SU-DHL-6 (cell line): ENCODE data around the gene GARIN5B.

Experiments used
- H2AFZ ChIP-seq: fragments of 200-600 bp; sonication (generic); 2 replicates; pipeline ENCODE4 v1.6.1; 2014; ENCODE audit warnings: low read depth, mild to moderate bottlenecking, moderate library complexity, mixed read lengths, antibody characterized with exemption, low read length; ENCODE audit not compliant: severe bottlenecking
- H3F3A ChIP-seq: fragments of 200-600 bp; shearing (Covaris generic); 2 replicates; pipeline ENCODE4 v1.6.0; 2016; ENCODE audit warnings: antibody characterized with exemption, mild to moderate bottlenecking; ENCODE audit not compliant: insufficient read depth
- H3K27ac ChIP-seq: fragments of 200-600 bp; sonication (generic); 2 replicates; pipeline ENCODE4 v1.5.1; 2016; ENCODE audit warnings: low read depth, mild to moderate bottlenecking, low read length, moderate library complexity, mixed read lengths
- H3K27me3 ChIP-seq: fragments of 200-600 bp; sonication (generic), shearing (Covaris generic); 2 replicates; pipeline ENCODE4 v1.6.0; 2014; ENCODE audit warnings: mild to moderate bottlenecking, low read length
- H3K36me3 ChIP-seq: fragments of 200-600 bp; sonication (generic); 2 replicates; pipeline ENCODE4 v1.6.1; 2014; ENCODE audit warnings: mild to moderate bottlenecking, low read length, mixed read lengths
- H3K4me2 ChIP-seq: fragments of 300-600, 200-600 bp; shearing (Covaris generic), sonication (generic); 2 replicates; pipeline ENCODE4 v1.6.0; 2014; ENCODE audit warnings: low read length, low read depth, mild to moderate bottlenecking; ENCODE audit not compliant: poor library complexity, severe bottlenecking
- H3K4me3 ChIP-seq: fragments of 200-600 bp; sonication (generic); 2 replicates; pipeline ENCODE4 v1.5.1; 2014; ENCODE audit warnings: antibody characterized with exemption, low read length, mild to moderate bottlenecking, mixed read lengths; ENCODE audit not compliant: insufficient read depth, poor library complexity, severe bottlenecking
- H3K79me2 ChIP-seq: fragments of 200-600 bp; sonication (generic); 2 replicates; pipeline ENCODE4 v1.6.1; 2014; ENCODE audit warnings: mild to moderate bottlenecking, low read length, moderate library complexity; ENCODE audit not compliant: insufficient read depth
- H3K9ac ChIP-seq: fragments of 200-600 bp; sonication (generic); 2 replicates; pipeline ENCODE4 v1.7.0; 2014; ENCODE audit warnings: mild to moderate bottlenecking, low read length
- H3K9me2 ChIP-seq: fragments of 200-600 bp; sonication (generic); replicated peaks from 2 replicates; pipeline ENCODE4 v1.6.1; 2014; ENCODE audit warnings: low read length; ENCODE audit not compliant: insufficient read depth
- H3K9me3 ChIP-seq: fragments of 200-600 bp; sonication (generic); 2 replicates; pipeline ENCODE4 v1.6.1; 2014; ENCODE audit warnings: low read length, mixed read lengths; ENCODE audit not compliant: insufficient read depth
- H4K20me1 ChIP-seq: fragments of 200-600 bp; sonication (generic); 2 replicates; pipeline ENCODE4 v1.6.1; 2014; ENCODE audit warnings: low read depth, mild to moderate bottlenecking, antibody characterized with exemption, low read length, moderate library complexity, mixed read lengths
- CTCF ChIP-seq: fragments of 200-600 bp; sonication (generic); IDR thresholded peaks from one replicate; pipeline ENCODE4 v1.5.1; 2017; ENCODE audit warnings: antibody characterized with exemption, mild to moderate bottlenecking, low read length, moderate library complexity; ENCODE audit not compliant: insufficient read depth, poor library complexity, severe bottlenecking
- EZH2phosphoT487 ChIP-seq: fragments of 200-600 bp; sonication (generic), shearing (Covaris generic); conservative IDR thresholded peaks from 2 replicates; pipeline ENCODE4 v1.6.1; 2018; ENCODE audit warnings: mild to moderate bottlenecking, antibody characterized with exemption, low read length, moderate library complexity, mixed read lengths

The GARIN5B gene

GRCh38 chr19:55400281-55401087 is 37.4 kb upstream of the GARIN5B start:
- TF ChIP-seq EZH2phosphoT487 (no peak), CTCF (no peak)
- 0 out of 2 replicates have a peak overlapping the region, but pooled peaks have one; percentile 7 for H3K27ac ChIP-seq
- no peak overlapping the region for H2AFZ ChIP-seq
- H3K4me2 ChIP-seq, result no peak overlapping the region
- H3K36me3 ChIP-seq, result peaks cover 20% of the 10 kb centered on the region
- no peak overlapping the region for H3K9ac ChIP-seq
- no peaks in the 10 kb centered on the region for H3K9me2 ChIP-seq
- H4K20me1 ChIP-seq, result peaks cover 12% of the 10 kb centered on the region
- H3K79me2 ChIP-seq, result peaks cover 3% of the 10 kb centered on the region
- no peak overlapping the region for H3K4me3 ChIP-seq
- H3K9me3 ChIP-seq, result no peaks in the 10 kb centered on the region
- H3K27me3 ChIP-seq, result no peaks in the 10 kb centered on the region
- peaks cover 35% of the 10 kb centered on the region for H3F3A ChIP-seq

DNA sequence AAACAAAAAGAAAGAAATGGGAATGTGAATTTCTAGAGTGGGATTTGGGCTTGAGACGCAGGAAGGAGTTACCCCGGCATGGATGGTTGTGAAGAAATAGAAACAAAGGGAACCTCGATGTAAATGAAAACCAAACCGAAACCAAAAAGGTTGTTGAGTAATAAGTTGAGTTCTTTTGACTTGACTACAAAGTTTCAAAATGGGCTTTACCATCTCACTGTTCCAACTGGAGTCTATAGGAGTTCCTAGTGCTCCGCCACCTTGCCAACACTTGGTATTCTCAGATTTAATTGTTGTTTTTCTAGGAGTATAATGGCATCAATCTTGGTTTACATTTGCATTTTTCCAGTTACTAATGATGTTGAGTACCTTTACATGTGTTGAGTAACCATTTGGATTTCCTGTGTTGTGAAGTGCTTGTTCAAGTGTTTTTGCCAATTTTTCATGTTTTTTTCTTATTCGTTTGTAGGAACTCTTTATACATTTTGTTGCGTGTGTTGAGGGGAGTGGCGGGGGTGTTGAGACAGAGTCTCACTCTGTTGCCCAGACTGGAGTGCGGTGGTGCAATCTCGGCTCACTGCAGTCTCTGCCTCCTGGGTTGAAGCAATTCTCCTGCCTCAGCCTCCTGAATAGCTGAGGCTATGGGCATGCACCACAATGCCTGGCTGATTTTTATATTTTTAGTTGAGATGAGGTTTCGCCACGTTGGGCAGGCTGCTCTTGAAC is 35.3 kb upstream of the GARIN5B start:
- Histone ChIP-seq H3K27me3 (no peaks in the 10 kb centered on the region), H3K9me2 (no peaks in the 10 kb centered on the region), H4K20me1 (peaks cover 8% of the 10 kb centered on the region), H3K9ac (no peak overlapping the region), H3F3A (peaks cover 34% of the 10 kb centered on the region), H3K4me3 (no peak overlapping the region), H2AFZ (no peak overlapping the region), H3K4me2 (no peak overlapping the region), H3K36me3 (peaks cover 10% of the 10 kb centered on the region; the same call in 1 of the 2 replicates), H3K9me3 (no peaks in the 10 kb centered on the region), H3K27ac (no peak overlapping the region), H3K79me2 (no peaks in the 10 kb centered on the region)
- TF ChIP-seq CTCF (no peak), EZH2phosphoT487 (no peak)

DNA sequence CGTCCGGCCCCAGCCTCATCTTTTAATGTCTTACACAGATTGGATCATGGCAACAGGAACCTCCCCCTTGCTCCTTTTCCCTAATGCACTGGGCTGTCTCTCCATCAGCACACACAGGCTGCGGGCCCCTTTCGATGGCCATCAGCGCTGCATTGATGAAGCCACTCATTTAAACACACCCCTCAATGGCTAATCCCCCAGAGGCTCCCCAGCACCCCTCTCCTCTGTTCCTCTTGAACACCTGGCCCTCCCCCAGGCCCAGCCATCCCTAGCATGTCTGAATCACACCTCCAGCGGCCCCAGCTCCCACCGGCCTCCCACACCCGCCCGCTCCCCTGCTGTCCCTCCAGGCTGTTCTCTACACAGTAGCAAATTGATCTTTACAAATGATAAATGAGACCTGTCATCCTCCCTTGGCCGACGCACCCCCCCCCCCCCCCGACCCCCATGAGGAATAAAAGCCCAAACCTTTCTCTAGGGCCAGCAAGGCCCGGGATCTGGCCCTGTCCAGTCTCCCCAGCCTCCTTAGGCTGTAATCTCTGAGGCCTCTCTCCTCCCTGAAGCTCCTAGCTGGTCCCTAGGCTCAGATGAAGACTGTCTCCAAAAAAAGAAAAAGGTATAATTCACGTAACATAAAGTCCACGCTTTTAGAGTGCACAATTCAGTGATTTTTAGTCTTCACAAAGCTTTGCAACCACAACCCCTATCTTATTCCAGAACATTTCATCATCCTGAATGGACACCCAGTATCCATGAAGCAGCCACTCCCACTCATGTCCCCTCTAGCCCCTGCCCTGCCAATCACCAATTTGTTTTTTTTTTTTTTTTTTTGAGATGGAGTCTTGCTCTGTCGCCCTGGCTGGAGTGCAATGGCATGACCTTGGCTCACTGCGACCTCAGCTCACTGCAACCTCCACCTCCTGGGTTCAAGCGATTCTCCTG is 30.0 kb upstream of the GARIN5B start:
- no peaks in the 10 kb centered on the region for H3K9me2 ChIP-seq
- TF ChIP-seq CTCF, result no peak
- no peak for TF ChIP-seq EZH2phosphoT487
- H4K20me1 ChIP-seq, result peaks cover 9% of the 10 kb centered on the region; the same call in 1 of the 2 replicates
- peaks cover 9% of the 10 kb centered on the region; the same call in 1 of the 2 replicates for H3K36me3 ChIP-seq
- H3K9me3 ChIP-seq, result no peaks in the 10 kb centered on the region
- H3K9ac ChIP-seq, result no peak overlapping the region
- no peak overlapping the region for H3K4me3 ChIP-seq
- no peaks in the 10 kb centered on the region for H3K79me2 ChIP-seq
- H3F3A ChIP-seq, result peaks cover 30% of the 10 kb centered on the region
- no peak overlapping the region for H3K27ac ChIP-seq
- no peak overlapping the region for H3K4me2 ChIP-seq
- no peak overlapping the region for H2AFZ ChIP-seq
- H3K27me3 ChIP-seq, result no peaks in the 10 kb centered on the region
